Activated naive CD8-positive, alpha-beta T cell (primary cell): ENCODE data around the gene S100P.
"Not testable (repeated sequence)": the region's sequence is repeated elsewhere in the genome, so short reads cannot be mapped to it uniquely, and the experiment has no call there.

ENCODE experiments used
- H3K27ac Mint-ChIP-seq: one replicate; pipeline ENCODE4 v1.8.0; 2021; ENCODE audit warnings: mixed read lengths
- H3K27me3 Mint-ChIP-seq: one replicate; pipeline ENCODE4 v1.8.0; 2021; ENCODE audit warnings: mixed read lengths
- H3K36me3 Mint-ChIP-seq: one replicate; pipeline ENCODE4 v1.8.0; 2021; ENCODE audit warnings: mixed read lengths
- H3K4me1 Mint-ChIP-seq: one replicate; pipeline ENCODE4 v1.8.0; 2021; ENCODE audit warnings: low read depth, mixed read lengths
- H3K4me3 Mint-ChIP-seq: one replicate; pipeline ENCODE4 v1.8.0; 2021; ENCODE audit warnings: mild to moderate bottlenecking, mixed read lengths
- H3K9me3 Mint-ChIP-seq: one replicate; pipeline ENCODE4 v1.8.0; 2021; ENCODE audit warnings: low read depth, mixed read lengths

Gene S100P

DNA sequence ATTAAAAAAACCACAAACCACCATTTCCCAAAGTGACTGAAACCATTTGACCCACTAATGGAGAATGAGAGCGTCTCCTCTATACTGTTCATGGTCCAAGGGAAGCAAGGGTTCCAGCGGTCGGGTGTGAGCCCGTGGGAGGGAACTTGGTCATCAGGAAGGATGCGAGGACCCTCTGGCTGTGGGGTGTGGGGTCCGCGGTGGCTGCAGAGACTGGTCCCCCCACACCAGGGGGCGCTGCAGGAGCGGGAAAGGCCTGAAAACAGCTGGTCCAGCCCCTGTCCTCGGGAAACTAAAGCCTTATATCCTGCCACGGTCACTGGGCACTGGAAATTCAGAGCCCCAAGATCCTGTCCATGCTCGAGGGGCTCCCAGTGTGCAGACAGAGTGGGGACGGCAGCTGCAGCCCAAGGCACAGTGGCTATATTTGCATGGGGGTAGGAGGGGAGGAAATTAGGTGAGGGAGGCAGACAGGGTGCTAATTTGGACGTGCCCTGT is 26.6 kb downstream of the S100P start:
- Mint-ChIP-seq H3K9me3 (no peaks in the 10 kb centered on the region), H3K27me3 (no peaks in the 10 kb centered on the region), H3K4me1 (peaks cover 27% of the 10 kb centered on the region), H3K4me3 (peak overlapping the region; percentile 55), H3K36me3 (peaks cover 4% of the 10 kb centered on the region), H3K27ac (no peak overlapping the region)

DNA sequence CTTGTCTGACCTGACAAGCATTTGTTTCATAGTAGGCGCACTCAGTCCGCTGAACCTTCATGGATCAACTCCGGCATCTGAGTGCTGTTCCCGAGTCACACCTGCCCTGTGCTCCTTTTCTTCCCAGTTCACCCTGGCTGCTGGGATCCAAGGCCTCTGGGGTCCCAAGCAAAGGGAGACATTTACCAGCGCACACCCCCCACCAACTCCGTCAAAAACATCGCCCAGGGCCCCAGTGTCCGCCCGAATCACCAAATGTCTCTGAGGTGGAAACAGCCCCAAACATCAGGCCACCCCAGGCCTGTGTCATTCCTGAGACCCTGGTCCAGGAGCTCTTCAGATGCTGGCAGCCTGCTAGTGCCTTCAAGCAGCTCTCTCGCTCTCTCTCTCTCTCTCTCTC is 27.4 kb downstream of the S100P start:
- Mint-ChIP-seq H3K27ac (no peak overlapping the region), H3K9me3 (no peaks in the 10 kb centered on the region), H3K36me3 (peaks cover 4% of the 10 kb centered on the region), H3K4me3 (no peak overlapping the region), H3K27me3 (no peaks in the 10 kb centered on the region), H3K4me1 (peaks cover 20% of the 10 kb centered on the region)

- Mint-ChIP-seq H3K4me3 (no peak overlapping the region), H3K27me3 (no peaks in the 10 kb centered on the region), H3K36me3 (peaks cover 4% of the 10 kb centered on the region), H3K4me1 (peaks cover 17% of the 10 kb centered on the region), H3K27ac (no peak overlapping the region), H3K9me3 (no peaks in the 10 kb centered on the region)
Measured at GRCh38 chr4:6722891-6723290, 29.2 kb downstream of the S100P start.

- Mint-ChIP-seq H3K4me1 (peaks cover 16% of the 10 kb centered on the region), H3K27ac (no peak overlapping the region), H3K4me3 (no peak overlapping the region)
Measured at GRCh38 chr4:6723851-6724250, 30.2 kb downstream of the S100P start.

DNA sequence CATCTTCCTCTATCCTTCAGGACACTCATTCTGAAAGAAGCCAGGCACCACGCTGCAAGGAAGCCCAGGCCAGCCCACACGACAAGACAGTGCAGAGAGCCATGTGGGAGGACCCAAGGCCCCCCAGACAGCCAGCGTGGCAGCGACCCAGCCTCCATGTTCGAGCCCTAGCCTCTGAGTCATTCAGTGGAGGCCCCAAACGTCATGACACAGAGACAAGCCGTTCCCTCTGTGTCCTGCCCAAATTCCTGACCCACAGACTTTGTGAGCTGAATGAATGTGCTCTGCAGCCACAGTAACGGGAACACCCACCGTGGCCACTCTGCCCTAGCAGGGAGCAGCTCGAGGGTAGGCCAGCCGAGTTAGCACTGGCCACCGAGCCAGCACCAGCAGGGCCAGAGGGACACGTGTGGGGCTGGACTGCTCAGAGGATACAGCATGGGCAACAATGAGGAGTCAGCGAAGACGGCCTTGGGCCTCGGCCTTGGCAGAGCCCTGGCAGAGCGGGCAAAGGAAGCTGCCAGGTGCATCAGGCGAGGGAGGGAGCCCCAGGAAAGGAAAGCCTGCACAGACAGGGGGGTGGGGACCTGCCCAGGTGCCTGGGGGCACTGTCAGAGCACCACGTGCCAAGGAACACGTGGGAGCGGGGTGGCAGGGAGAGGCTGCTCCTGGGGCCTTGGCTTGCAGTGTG is 30.9 kb downstream of the S100P start:
- H3K36me3 Mint-ChIP-seq, result no peaks in the 10 kb centered on the region
- H3K4me1 Mint-ChIP-seq, result peaks cover 11% of the 10 kb centered on the region
- H3K9me3 Mint-ChIP-seq, result no peaks in the 10 kb centered on the region
- no peaks in the 10 kb centered on the region for H3K27me3 Mint-ChIP-seq
- no peak overlapping the region for H3K4me3 Mint-ChIP-seq
- no peak overlapping the region for H3K27ac Mint-ChIP-seq

More at GRCh38 chr4:6723851-6724250, 30.2 kb downstream of the S100P start:
- H3K27me3 Mint-ChIP-seq, result no peaks in the 10 kb centered on the region
- no peaks in the 10 kb centered on the region for H3K9me3 Mint-ChIP-seq
- peaks cover 2% of the 10 kb centered on the region for H3K36me3 Mint-ChIP-seq

DNA sequence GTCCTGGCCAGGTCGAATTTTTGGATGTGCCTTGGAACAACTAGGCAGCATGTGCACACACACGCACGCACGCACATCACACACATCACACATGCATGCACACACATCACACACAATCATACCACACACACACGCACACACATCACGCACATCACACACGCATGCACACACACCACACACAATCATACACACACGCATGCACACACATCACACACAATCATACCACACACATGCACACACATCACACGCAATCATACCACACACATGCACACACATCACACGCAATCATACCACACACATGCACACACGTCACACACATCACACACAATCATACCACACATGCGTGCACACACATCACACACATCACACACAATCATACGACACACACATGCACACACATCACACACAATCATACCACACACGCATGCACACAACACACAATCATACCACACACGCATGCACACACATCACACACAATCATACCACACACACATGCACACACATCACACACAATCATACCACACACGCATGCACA is 31.8 kb downstream of the S100P start:
- not testable (repeated sequence) for H3K27me3 Mint-ChIP-seq, H3K9me3 Mint-ChIP-seq, H3K4me3 Mint-ChIP-seq, H3K27ac Mint-ChIP-seq, H3K36me3 Mint-ChIP-seq, H3K4me1 Mint-ChIP-seq

DNA sequence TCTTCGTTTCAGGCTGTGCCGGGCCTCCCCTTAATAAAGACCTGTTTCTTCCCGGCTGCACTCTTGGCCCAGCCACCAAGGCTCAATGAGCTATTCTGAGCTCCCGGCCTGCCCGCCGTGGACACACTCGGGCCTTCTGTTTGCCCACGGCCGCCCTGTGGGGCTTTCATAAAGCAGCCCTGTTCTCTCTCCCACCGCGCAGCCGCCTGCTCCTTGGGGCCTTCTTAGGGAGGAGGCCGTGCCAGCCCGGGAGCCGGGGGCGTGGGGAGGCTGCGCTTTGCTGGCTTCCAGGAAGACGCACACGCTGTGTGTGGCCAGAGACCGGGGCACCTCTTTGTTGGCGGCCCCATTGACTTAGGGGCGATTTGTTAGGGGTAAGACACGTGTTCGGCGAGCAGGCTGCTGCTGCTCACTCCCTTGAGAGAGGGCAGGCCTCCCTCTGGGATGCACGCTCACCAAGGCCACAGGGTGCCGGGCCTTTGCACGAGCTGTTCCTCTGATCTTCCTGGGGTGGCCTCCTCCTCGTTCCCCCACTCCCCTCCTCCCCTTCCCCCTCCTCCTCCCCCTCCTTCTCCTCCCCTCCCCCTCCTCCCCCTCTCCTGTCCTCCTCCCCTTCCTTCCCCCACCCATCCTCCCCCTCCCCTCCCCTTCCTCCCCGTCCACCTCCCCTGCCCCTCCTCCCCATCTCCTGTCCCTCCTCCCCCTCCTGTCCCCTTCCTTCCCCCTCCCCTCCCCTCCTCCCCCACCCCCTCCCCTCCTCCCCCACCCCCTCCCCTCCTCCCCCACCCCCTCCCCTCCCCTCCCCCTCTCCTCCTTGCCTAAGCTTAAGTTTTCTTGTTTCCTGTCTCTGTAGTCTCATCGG is 33.6 kb downstream of the S100P start:
- no peak overlapping the region for H3K4me3 Mint-ChIP-seq
- H3K27me3 Mint-ChIP-seq, result no peaks in the 10 kb centered on the region
- no peak overlapping the region for H3K27ac Mint-ChIP-seq
- peaks cover 8% of the 10 kb centered on the region for H3K4me1 Mint-ChIP-seq
- H3K36me3 Mint-ChIP-seq, result no peaks in the 10 kb centered on the region
- no peaks in the 10 kb centered on the region for H3K9me3 Mint-ChIP-seq

- Mint-ChIP-seq H3K36me3 (no peaks in the 10 kb centered on the region), H3K27ac (no peak overlapping the region), H3K4me1 (peaks cover 8% of the 10 kb centered on the region), H3K9me3 (no peaks in the 10 kb centered on the region), H3K4me3 (no peak overlapping the region), H3K27me3 (no peaks in the 10 kb centered on the region)
Measured at GRCh38 chr4:6727943-6728250, 34.2 kb downstream of the S100P start.

GRCh38 chr4:6728320-6729029 is 34.8 kb downstream of the S100P start:
- Mint-ChIP-seq H3K9me3 (no peaks in the 10 kb centered on the region), H3K27ac (no peak overlapping the region), H3K4me1 (peaks cover 8% of the 10 kb centered on the region), H3K27me3 (no peaks in the 10 kb centered on the region), H3K4me3 (no peak overlapping the region), H3K36me3 (no peaks in the 10 kb centered on the region)

- Mint-ChIP-seq H3K27me3 (no peaks in the 10 kb centered on the region), H3K9me3 (no peaks in the 10 kb centered on the region), H3K4me3 (no peak overlapping the region), H3K4me1 (peaks cover 8% of the 10 kb centered on the region), H3K27ac (no peak overlapping the region), H3K36me3 (no peaks in the 10 kb centered on the region)
Measured at GRCh38 chr4:6730603-6731317, 37.1 kb downstream of the S100P start.

GRCh38 chr4:6731318-6731675 is 37.6 kb downstream of the S100P start:
- no peaks in the 10 kb centered on the region for H3K36me3 Mint-ChIP-seq
- H3K4me3 Mint-ChIP-seq, result no peak overlapping the region
- H3K27ac Mint-ChIP-seq, result no peak overlapping the region
- H3K27me3 Mint-ChIP-seq, result no peaks in the 10 kb centered on the region
- no peaks in the 10 kb centered on the region for H3K9me3 Mint-ChIP-seq
- H3K4me1 Mint-ChIP-seq, result peaks cover 8% of the 10 kb centered on the region

- no peak overlapping the region for H3K4me3 Mint-ChIP-seq
- no peaks in the 10 kb centered on the region for H3K27me3 Mint-ChIP-seq
- H3K9me3 Mint-ChIP-seq, result no peaks in the 10 kb centered on the region
- no peak overlapping the region for H3K27ac Mint-ChIP-seq
- peaks cover 8% of the 10 kb centered on the region for H3K4me1 Mint-ChIP-seq
- H3K36me3 Mint-ChIP-seq, result no peaks in the 10 kb centered on the region
Measured at GRCh38 chr4:6731780-6732179, 38.1 kb downstream of the S100P start.

- H3K27me3 Mint-ChIP-seq, result no peaks in the 10 kb centered on the region
- peaks cover 7% of the 10 kb centered on the region for H3K4me1 Mint-ChIP-seq
- H3K9me3 Mint-ChIP-seq, result no peaks in the 10 kb centered on the region
- no peaks in the 10 kb centered on the region for H3K36me3 Mint-ChIP-seq
- no peak overlapping the region for H3K27ac Mint-ChIP-seq
- H3K4me3 Mint-ChIP-seq, result no peak overlapping the region
Measured at GRCh38 chr4:6732441-6733357, 39.0 kb downstream of the S100P start.
